Ascending aorta (tissue), 2 donors: ENCODE data around the gene HAPSTR1. TPM values are rescaled to one million over a fixed set of nuclear protein-coding genes. Genes with fewer than 3 reads are reported as not detected.

ENCODE experiments used
- DNase-seq, 2 donors: peaks; one replicate each; pipeline ENCODE4 v3.0.0-alpha.2; 2019; ENCODE audit warnings: low spot score in 2 of 2
- H3K27ac ChIP-seq, 2 donors: fragments of 200-600 bp; sonication (generic); one replicate each; pipeline ENCODE4 v1.5.1; 2016 to 2017; ENCODE audit warnings: mild to moderate bottlenecking in 1 of 2
- H3K27me3 ChIP-seq: fragments of 200-600 bp; sonication (generic); one replicate; pipeline ENCODE4 v1.5.1; 2017
- H3K36me3 ChIP-seq, 2 donors: fragments of 200-600 bp; sonication (generic); one replicate each; pipeline ENCODE4 v1.5.1; 2016
- H3K4me1 ChIP-seq, 2 donors: fragments of 200-600 bp; sonication (generic); one replicate each; pipeline ENCODE4 v1.5.1; 2016 to 2017; ENCODE audit warnings: mild to moderate bottlenecking in 1 of 2
- H3K4me3 ChIP-seq, 2 donors: fragments of 200-600 bp; sonication (generic); one replicate each; pipeline ENCODE4 v1.5.1; 2016 to 2017; ENCODE audit warnings: mild to moderate bottlenecking in 1 of 2
- H3K9me3 ChIP-seq, 2 donors: fragments of 200-600 bp; sonication (generic); one replicate each; pipeline ENCODE4 v1.5.1; 2016
- intact Hi-C: fragments of 100-400 bp; cut with DNase I; formaldehyde crosslinking; loops from one replicate; pipeline ENCODE4 v1.15.1; 2023
- total RNA-seq: library from RNA; depleted of rRNA; stranded (reverse); fragments of >200 nt; gene quantifications from one replicate; pipeline ENCODE4 v1.1.0, GENCODE V29; 2016
- TF ChIP-seq, protein P1 (sequence below), 3 experiments: fragments of 200-600 bp in 2 of 3; fragments of 450-650 bp in 1 of 3; sonication (generic) in 2 of 3; IDR thresholded peaks; one replicate each; pipeline ENCODE4 v1.5.1; 2016 to 2019; ENCODE audit warnings: antibody characterized with exemption in 3 of 3, mild to moderate bottlenecking in 1 of 3, moderate library complexity in 1 of 3

Gene HAPSTR1
- total RNA-seq, 1 donor from 2014 or later = 22.0 TPM

DNA sequence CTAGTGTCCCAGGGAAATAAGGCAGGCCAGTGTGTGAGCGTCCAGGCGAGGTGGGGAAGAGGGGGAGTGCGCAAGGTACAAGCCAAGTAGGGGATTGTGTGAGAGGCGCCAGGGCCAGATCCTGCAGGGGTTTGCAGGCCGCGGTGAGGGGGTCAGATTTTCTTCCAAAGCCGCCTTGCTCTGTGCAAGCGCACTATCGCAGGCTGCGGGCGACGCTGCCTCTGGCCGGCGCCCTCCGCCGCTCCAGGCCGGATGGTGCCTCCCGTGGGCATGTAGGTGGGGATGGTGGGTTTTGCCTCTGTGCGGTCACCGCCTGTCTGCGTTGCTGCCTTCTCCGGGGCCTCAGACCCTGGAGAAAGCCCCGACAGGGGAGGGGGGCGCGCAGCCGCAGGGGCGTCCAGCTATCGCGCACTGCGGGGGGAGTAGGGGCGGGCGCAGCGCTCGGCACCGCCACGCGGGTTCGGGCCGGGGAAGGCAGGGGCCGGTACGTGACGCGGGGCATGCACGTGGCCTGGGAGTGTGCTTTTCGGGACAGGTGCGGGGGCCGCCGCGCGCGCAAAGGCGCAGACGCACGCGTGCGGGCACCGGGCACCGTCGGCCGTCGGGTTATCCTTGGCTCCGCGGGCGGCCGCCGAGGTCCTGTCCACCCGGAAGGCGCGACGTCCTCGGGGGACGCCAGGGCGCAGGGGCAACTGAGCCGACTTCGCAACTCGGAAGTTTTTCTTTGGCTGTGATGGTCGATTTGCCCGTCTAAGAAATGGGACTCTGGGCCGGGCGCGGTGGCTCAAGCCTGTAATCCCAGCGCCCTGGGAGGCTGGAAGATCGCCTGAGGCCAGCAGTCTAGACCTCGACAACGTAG, 1.1 kb upstream of the HAPSTR1 start:
- H3K4me3 ChIP-seq = peak overlapping the region; percentile 46 to 83

DNA sequence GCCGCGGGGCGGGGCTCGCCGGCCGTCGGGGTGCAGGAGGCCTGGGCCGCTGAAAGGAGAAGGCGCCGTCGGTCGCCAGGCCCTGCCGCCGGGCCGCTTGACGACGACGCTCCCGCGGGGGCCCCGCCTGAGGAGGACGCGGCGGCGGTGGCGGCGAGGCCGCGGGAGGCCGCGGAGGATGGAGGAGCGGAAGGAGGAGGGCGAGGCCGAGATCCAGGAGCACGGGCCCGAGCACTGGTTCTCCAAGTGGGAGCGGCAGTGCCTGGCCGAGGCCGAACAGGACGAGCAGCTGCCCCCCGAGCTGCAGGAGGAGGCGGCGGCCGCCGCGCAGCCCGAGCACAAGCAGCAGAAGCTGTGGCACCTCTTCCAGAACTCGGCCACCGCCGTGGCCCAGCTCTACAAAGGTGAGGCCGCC, 430 bp downstream of the HAPSTR1 start:
- peak overlapping the region; percentile 96 to 98 for H3K27ac ChIP-seq
- peaks cover 6 to 32% of the 10 kb centered on the region in 2 donors for H3K4me1 ChIP-seq
- no peaks in the 10 kb centered on the region for H3K27me3 ChIP-seq
- intact Hi-C loops = loop anchor here (2.0 to 10.0 kb wide), 8 partner anchors 45 to 1853 kb away; partner anchors contain the start of genes CARHSP1, CLEC16A, DEXI and NUBP1
- peaks cover 0 to 8% of the 10 kb centered on the region in 2 donors for H3K36me3 ChIP-seq
- TF ChIP-seq, protein P1, sequence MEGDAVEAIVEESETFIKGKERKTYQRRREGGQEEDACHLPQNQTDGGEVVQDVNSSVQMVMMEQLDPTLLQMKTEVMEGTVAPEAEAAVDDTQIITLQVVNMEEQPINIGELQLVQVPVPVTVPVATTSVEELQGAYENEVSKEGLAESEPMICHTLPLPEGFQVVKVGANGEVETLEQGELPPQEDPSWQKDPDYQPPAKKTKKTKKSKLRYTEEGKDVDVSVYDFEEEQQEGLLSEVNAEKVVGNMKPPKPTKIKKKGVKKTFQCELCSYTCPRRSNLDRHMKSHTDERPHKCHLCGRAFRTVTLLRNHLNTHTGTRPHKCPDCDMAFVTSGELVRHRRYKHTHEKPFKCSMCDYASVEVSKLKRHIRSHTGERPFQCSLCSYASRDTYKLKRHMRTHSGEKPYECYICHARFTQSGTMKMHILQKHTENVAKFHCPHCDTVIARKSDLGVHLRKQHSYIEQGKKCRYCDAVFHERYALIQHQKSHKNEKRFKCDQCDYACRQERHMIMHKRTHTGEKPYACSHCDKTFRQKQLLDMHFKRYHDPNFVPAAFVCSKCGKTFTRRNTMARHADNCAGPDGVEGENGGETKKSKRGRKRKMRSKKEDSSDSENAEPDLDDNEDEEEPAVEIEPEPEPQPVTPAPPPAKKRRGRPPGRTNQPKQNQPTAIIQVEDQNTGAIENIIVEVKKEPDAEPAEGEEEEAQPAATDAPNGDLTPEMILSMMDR (IDR thresholded peaks at IDR 0.05) = no peak
- H3K4me3 ChIP-seq = peak overlapping the region; percentile 78 to 98
- peak in 1 of 2 donors; percentile 71 for DNase-seq
- no peaks in the 10 kb centered on the region for H3K9me3 ChIP-seq

More for the DNA sequence above, 1.1 kb upstream of the HAPSTR1 start:
- no peaks in the 10 kb centered on the region for H3K9me3 ChIP-seq
- peaks cover 6 to 18% of the 10 kb centered on the region in 2 donors for H3K4me1 ChIP-seq
- TF ChIP-seq, protein P1 (IDR thresholded peaks at IDR 0.05) = no peak
- peak overlapping the region; percentile 79 to 84 for H3K27ac ChIP-seq
- peak in 1 of 2 donors; percentile 75 for DNase-seq
- H3K36me3 ChIP-seq = no peaks in the 10 kb centered on the region
- H3K27me3 ChIP-seq = no peaks in the 10 kb centered on the region
- intact Hi-C loops = loop anchor here (2.0 to 10.0 kb wide), 8 partner anchors 44 to 1854 kb away; partner anchors contain the start of genes CARHSP1, CLEC16A, DEXI and NUBP1

DNA sequence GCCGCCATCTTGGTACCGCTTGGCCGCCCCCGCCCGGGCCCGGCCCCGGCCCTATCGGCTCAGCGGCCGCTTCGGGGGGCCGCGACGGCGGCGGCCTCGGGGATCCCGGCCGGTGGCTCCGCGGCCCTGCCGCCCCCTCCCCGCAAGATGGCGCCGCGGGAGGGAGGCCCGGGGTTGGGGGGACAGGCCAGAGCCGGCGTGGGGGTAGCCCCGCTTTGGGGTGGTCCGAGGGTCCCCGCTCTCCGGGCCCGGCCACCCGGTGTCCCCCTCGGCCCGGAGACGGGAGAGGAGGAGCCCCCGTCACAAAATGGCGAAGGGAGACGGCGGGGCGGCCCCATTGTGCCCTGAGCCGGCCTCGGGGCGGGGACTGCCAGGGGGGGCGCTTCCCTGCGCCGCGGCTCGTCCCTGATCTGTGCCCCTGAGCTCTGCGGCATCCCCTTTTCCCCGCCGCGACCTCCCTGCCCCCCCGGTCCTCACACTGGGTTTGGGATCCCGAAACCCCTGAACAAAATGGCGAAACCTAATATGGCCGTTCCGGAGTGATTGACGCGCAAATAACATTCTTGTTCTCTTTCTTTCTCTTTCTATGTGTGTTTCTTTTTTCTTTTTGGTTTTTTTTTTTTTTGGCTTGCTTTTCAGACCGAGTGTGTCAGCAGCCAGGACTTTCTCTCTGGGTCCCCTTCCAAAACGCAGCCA, 986 bp downstream of the HAPSTR1 start:
- Histone ChIP-seq H3K4me1 (peaks cover 10 to 37% of the 10 kb centered on the region in 2 donors), H3K27me3 (no peaks in the 10 kb centered on the region), H3K9me3 (no peaks in the 10 kb centered on the region), H3K4me3 (peak overlapping the region; percentile 78 to 98), H3K36me3 (peaks cover 4 to 14% of the 10 kb centered on the region in 2 donors), H3K27ac (peak overlapping the region; percentile 96 to 98)
- DNase-seq = no peak
- TF ChIP-seq, protein P1 (IDR thresholded peaks at IDR 0.05) = no peak
- intact Hi-C loops = loop anchor here (5.0 to 10.0 kb wide), 5 partner anchors 275 to 1852 kb away; partner anchors contain the start of genes CLEC16A, DEXI, NUBP1 and PMM2

DNA sequence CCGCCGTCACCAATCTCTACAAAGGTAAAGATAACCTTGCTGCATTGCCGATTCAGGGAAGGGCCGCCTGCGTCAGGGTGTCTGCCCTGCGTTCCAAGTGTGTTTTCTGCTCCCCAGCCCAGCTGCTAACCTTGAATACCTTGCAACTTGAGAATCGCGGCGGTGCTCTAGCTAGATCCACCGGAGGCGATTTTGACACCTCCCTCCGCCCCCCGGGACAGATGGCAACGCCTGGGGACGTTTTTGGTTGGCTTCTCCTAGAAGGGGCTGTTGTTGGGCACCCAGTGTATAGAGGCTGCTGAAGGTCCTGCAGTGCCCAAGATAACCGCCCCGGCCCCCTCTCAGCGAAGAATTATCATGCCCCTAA, 1.5 kb downstream of the HAPSTR1 start:
- intact Hi-C loops = loop anchor here (5.0 to 10.0 kb wide), 5 partner anchors 274 to 1852 kb away; partner anchors contain the start of genes CLEC16A, DEXI, NUBP1 and PMM2
- peak overlapping the region; percentile 96 to 98 for H3K27ac ChIP-seq
- TF ChIP-seq, protein P1 (IDR thresholded peaks at IDR 0.05) = no peak
- peaks cover 9 to 14% of the 10 kb centered on the region in 2 donors for H3K36me3 ChIP-seq
- H3K4me3 ChIP-seq = peak overlapping the region; percentile 78 to 98
- no peak for DNase-seq
- peaks cover 15 to 43% of the 10 kb centered on the region in 2 donors for H3K4me1 ChIP-seq
- H3K27me3 ChIP-seq = no peaks in the 10 kb centered on the region
- no peaks in the 10 kb centered on the region for H3K9me3 ChIP-seq
